ENCODE measurements around the gene SEMA6C.
A peak's percentile ranks its signal among the peaks of the same experiment; 100 is the strongest.
"Not testable (repeated sequence)": the region's sequence is repeated elsewhere in the genome, so short reads cannot be mapped to it uniquely, and the experiment has no call there.

Gene SEMA6C, protein sequence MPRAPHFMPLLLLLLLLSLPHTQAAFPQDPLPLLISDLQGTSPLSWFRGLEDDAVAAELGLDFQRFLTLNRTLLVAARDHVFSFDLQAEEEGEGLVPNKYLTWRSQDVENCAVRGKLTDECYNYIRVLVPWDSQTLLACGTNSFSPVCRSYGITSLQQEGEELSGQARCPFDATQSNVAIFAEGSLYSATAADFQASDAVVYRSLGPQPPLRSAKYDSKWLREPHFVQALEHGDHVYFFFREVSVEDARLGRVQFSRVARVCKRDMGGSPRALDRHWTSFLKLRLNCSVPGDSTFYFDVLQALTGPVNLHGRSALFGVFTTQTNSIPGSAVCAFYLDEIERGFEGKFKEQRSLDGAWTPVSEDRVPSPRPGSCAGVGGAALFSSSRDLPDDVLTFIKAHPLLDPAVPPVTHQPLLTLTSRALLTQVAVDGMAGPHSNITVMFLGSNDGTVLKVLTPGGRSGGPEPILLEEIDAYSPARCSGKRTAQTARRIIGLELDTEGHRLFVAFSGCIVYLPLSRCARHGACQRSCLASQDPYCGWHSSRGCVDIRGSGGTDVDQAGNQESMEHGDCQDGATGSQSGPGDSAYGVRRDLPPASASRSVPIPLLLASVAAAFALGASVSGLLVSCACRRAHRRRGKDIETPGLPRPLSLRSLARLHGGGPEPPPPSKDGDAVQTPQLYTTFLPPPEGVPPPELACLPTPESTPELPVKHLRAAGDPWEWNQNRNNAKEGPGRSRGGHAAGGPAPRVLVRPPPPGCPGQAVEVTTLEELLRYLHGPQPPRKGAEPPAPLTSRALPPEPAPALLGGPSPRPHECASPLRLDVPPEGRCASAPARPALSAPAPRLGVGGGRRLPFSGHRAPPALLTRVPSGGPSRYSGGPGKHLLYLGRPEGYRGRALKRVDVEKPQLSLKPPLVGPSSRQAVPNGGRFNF

DNA sequence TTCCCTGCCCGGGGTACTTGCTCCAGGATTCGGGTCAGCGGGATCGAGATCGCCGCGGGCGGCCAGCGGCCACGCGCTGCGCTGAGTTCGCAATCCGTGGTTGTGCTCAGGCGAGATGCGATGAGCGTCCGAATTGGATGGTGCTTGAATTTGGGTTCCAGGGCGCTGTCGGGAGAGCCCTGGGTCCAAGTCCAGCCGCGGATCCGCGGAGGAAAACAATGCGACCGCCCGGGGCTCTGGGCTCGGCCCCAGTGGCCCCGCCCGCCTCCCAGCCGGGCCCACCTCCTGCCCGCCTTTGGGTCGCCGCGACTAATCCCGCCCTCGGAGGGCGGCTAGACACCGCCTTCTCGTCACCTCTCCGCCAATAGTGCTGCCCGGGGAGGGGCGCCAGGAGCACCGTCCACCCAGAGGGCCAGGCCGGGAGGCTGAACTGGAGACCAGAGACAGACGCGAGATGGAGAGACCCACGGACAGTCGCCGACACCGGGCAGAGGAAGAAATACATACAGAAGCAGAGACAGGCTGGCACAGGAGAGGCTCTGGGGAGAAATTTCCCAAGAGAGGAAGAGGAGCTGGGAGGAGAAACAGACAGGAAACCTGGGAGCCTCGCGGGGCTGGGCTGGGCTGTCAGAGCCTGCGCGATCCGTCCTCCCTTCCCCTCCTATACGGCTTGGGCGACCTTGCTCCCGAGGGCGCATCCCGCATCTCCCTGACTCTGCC, at the start of gene SEMA6C:
TSS of gene SEMA6C (minus strand) at position 220 of the 720 bp plus-strand sequence. CDS start 4,010 bp downstream, outside the sequence.
- H4K20me1 ChIP-seq, result peaks cover 0 to 48% (median 17%) of the 10 kb centered on the region in 11 experiments; a peak in 10 of 22 replicates
- H3K4me3 ChIP-seq, result peak within 1 kb of the TSS; percentile 67 to 97 (median 88)
- peak within 1 kb of the TSS; percentile 80 to 91 (median 85) for H3K9ac ChIP-seq
- H3K36me3 ChIP-seq, result peaks cover 0 to 12% (median 10%) of the 10 kb centered on the region in 11 experiments; a peak in 13 of 22 replicates
- no peaks in the 10 kb centered on the region for H3K9me3 ChIP-seq (replicated peaks in 1 of 11)
- peak within 1 kb of the TSS in 10 of 11 experiments; percentile 52 to 83 (median 79); a peak in 20 of 22 replicates for H3K27ac ChIP-seq
- TF ChIP-seq Cebpa-rat (IDR thresholded peaks at IDR 0.05), result no peak
- H3K4me2 ChIP-seq, result peak within 1 kb of the TSS; percentile 91 to 99 (median 97)
- peaks cover 60 to 79% (median 73%) of the 10 kb centered on the region in 10 experiments for H3K4me1 ChIP-seq
- H3K27me3 ChIP-seq, result no peaks in the 10 kb centered on the region

DNA sequence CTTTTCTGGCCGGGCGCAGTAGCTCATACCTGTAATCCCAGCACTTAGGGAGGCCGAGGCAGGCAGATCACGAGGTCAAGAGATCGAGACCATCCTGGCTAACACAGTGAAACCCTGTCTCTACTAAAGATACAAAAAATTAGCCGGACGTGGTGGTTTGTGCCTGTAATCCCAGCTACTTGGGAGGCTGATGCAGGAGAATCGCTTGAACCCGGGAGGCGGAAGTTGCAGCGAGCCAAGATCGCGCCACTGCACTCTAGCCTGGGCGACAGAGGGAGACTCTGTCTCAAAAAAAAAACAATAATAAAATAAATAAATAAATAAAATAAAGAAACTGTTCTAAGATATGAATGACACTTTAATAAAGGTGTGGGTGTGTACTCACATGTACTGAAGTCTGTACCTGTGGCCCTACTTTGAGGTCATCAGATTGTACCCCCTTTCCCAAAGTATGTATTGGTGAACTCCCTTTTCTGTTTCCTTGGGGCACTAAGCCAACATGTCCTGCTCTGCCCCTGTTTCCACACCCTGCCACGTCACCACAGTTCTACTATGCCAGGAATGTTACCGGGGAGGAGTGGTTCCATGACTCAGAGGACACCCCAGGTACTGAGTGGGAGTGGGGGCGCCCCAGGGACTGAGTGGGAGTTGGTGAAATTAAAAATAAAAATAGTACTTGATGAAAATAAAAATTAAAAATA, 48.6 kb upstream of the SEMA6C start:
- not testable (repeated sequence) for H3K9me3 ChIP-seq (replicated peaks in 1 of 11); H3K4me2 ChIP-seq; H3K4me3 ChIP-seq; H3K36me3 ChIP-seq; H4K20me1 ChIP-seq; H3K27ac ChIP-seq; H3K27me3 ChIP-seq; H3K9ac ChIP-seq
- H3K4me1 ChIP-seq, result peaks cover 13 to 31% (median 22%) of the 10 kb centered on the region in 10 experiments

DNA sequence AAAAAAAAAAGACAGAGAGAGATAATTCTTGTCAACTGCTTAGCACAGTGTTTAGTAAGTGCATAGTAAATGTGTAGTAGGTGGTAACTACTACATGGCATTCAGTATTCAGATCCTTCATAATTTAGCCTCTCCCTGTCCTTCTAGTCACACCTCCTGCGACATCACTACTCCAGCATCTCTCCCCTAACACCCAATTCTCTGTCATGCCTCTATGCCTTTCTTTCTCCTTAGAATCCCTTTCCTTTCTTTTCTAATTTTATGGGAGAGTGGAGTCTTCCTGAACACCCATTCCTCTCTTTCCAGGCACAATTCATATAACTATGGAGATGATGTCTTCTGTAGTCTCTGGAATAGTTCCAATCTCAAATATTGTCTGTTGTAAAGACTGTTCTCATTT, 47.4 kb upstream of the SEMA6C start:
- H3K9me3 ChIP-seq (replicated peaks in 1 of 11), result no peaks in the 10 kb centered on the region
- no peaks in the 10 kb centered on the region; a peak in 1 of 22 replicates for H4K20me1 ChIP-seq
- no peak overlapping the region for H3K4me2 ChIP-seq
- no peaks in the 10 kb centered on the region for H3K36me3 ChIP-seq
- no peaks in the 10 kb centered on the region for H3K27me3 ChIP-seq
- no peak overlapping the region for H3K4me3 ChIP-seq
- no peak for TF ChIP-seq Cebpa-rat (IDR thresholded peaks at IDR 0.05)
- H3K27ac ChIP-seq, result no peak overlapping the region
- H3K9ac ChIP-seq, result no peak overlapping the region
- H3K4me1 ChIP-seq, result peaks cover 17 to 30% (median 21%) of the 10 kb centered on the region in 10 experiments

DNA sequence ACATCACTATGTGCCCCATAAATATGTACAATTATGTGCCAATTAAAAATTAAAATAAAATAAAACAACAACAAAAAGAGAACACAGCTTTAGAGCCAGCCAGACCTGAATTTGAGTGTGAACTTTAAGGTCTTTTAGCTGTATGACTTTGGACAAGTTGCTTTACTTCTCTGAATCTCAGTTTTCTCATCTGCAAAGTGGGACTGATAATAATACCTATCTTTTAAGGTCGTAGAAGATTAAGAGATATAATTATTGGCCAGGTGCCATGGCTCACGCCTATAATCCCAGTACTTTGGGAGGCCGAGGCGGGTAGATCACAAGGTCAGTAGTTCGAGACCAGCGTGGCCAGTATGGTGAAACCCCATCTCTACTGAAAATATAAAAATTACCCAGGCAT, 46.9 kb upstream of the SEMA6C start:
- Histone ChIP-seq H3K4me3 (no peak overlapping the region), H3K36me3 (no peaks in the 10 kb centered on the region), H3K27ac (no peak overlapping the region), H3K4me1 (peaks cover 22 to 36% (median 27%) of the 10 kb centered on the region in 10 experiments), H3K27me3 (no peaks in the 10 kb centered on the region), H3K9me3 (replicated peaks in 1 of 11) (no peaks in the 10 kb centered on the region), H4K20me1 (no peaks in the 10 kb centered on the region), H3K9ac (no peak overlapping the region), H3K4me2 (no peak overlapping the region)
- TF ChIP-seq Cebpa-rat (IDR thresholded peaks at IDR 0.05), result no peak

DNA sequence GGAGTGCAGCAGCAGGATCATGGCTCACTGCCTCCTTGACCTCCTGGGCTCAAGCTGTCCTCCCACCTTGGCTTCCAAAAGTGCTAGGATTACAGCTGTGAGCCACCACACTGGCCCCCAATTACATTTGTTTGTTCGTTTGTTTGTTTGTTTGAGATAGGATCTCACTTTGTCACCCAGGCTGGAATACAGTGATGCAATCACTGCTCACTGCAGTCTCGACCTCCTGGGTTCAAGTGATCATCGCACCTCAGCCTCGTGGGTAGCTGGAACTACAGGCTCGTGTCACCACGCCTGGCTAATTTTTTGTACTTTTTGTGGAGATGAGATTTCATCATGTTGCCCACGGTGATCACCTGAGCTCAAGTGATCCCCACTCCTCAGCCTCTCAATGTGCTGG, 45.6 kb upstream of the SEMA6C start:
- Histone ChIP-seq H3K9me3 (replicated peaks in 1 of 11) (no peaks in the 10 kb centered on the region), H4K20me1 (peaks cover 0 to 8% (median 0%) of the 10 kb centered on the region in 11 experiments; a peak in 2 of 22 replicates), H3K36me3 (peaks cover 0 to 4% (median 2%) of the 10 kb centered on the region in 11 experiments; a peak in 5 of 22 replicates), H3K4me3 (no peak overlapping the region), H3K4me1 (peaks cover 22 to 37% (median 27%) of the 10 kb centered on the region in 10 experiments), H3K9ac (no peak overlapping the region), H3K4me2 (no peak overlapping the region), H3K27me3 (no peaks in the 10 kb centered on the region), H3K27ac (no peak overlapping the region)
- peak in 2 of 11 experiments; percentile 8 to 22; a peak in 1 of 22 replicates for TF ChIP-seq Cebpa-rat (IDR thresholded peaks at IDR 0.05)

DNA sequence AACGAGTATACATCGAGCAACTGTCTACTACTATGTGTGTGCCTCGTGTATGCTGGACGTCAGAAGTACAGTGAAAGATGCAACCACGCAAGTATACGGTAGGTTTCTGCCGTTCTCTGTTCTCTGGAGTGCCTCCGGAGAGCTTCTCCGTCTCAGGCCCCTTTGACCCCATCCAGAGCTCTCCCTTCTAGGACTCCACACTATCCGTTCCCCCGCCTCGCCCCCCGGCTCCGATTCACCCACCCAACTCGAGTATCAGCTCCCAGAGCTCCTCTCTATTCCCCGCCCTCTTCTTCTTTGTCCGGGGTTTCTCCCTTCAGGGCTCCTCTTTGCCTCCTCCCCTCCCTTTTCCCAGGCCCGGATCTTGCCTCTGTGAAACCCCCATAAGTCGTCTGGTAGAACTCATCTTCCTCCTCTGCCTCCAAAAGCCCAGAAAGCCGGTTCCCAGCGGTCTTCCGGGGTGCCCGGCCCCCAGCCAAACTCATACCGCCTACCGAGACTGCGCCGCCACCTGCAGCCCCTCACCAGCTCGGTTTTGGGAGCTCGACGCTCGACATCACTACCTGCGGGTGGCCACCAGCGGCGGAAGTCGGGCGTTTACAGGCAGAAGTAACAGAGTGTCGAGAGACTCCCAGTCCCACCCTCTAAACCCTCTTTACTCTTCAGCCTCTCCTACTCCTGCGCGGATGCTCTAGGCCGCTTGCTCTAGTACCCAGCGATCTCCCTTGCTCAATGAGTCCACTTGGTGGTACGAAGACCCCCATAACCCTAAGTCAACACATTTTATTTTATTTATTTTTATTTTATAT, 43.4 kb upstream of the SEMA6C start, which contains the start of gene VPS72:
TSS of gene VPS72 (minus strand) at position 561 of the 809 bp plus-strand sequence. CDS start at position 485, 76 bp downstream.
- H3K4me1 ChIP-seq, result peaks cover 22 to 29% (median 24%) of the 10 kb centered on the region in 10 experiments
- peak within 1 kb of the TSS; percentile 88 to 98 (median 94) for H3K4me2 ChIP-seq
- TF ChIP-seq Cebpa-rat (IDR thresholded peaks at IDR 0.05), result no peak
- no peaks in the 10 kb centered on the region for H3K27me3 ChIP-seq
- peaks cover 12 to 26% (median 22%) of the 10 kb centered on the region in 11 experiments for H3K36me3 ChIP-seq
- H3K9ac ChIP-seq, result peak within 1 kb of the TSS; percentile 80 to 94 (median 88)
- H4K20me1 ChIP-seq, result peaks cover 0 to 9% (median 0%) of the 10 kb centered on the region in 11 experiments; a peak in 3 of 22 replicates
- peak within 1 kb of the TSS; percentile 67 to 89 (median 79) for H3K4me3 ChIP-seq
- peak within 1 kb of the TSS; percentile 74 to 93 (median 88) for H3K27ac ChIP-seq
- no peaks in the 10 kb centered on the region for H3K9me3 ChIP-seq (replicated peaks in 1 of 11)

DNA sequence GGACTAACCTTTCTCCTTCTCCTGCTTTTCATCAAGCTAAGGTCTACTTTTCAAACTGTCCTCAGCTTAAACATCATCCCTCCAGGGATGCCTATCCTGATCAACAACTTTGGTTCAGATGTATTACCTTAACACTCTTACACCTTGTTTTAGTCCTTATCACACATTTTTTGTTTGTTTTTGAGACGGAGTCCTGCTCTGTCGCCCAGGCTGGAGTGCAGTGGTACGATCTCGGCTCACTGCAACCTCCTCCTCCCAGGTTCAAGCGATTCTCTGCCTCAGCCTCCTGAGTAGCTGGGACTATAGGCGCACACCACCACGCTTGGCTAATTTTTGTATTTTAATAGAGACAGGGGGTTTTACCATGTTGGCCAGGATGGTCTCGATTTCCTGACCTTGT, 42.2 kb upstream of the SEMA6C start:
- H3K9me3 ChIP-seq (replicated peaks in 1 of 11); H4K20me1 ChIP-seq; H3K27me3 ChIP-seq: not testable (repeated sequence)
- Histone ChIP-seq H3K4me2 (peak overlapping the region; percentile 88 to 98 (median 94)), H3K4me3 (peak overlapping the region; percentile 67 to 89 (median 79)), H3K9ac (peak overlapping the region; percentile 80 to 94 (median 88)), H3K36me3 (peaks cover 24 to 38% (median 34%) of the 10 kb centered on the region in 11 experiments), H3K27ac (peak overlapping the region in 10 of 11 experiments; percentile 79 to 93 (median 88); a peak in 15 of 22 replicates), H3K4me1 (peaks cover 22 to 29% (median 24%) of the 10 kb centered on the region in 10 experiments)
